Right lobe of liver (tissue), 6 donors: ENCODE results near the gene OR2F1. TPM values are rescaled to one million over a fixed set of nuclear protein-coding genes. Genes with fewer than 3 reads are reported as not detected.

ENCODE experiments used
- ATAC-seq, 4 donors: fragments of 200-7000 bp; cut with Tn5 transposase; one replicate each; pipeline ENCODE4 v1.9.1; 2020; ENCODE audit warnings: mild to moderate bottlenecking in 4 of 4, moderate library complexity in 4 of 4
- DNase-seq, 3 donors: peaks; one replicate each; pipeline ENCODE4 v3.0.0-alpha.2; 2020
- H3K27ac ChIP-seq, 3 donors: fragments of 200-600 bp; one replicate each; pipeline ENCODE4 v1.8.0; 2022
- H3K27me3 ChIP-seq, 2 donors: fragments of 200-600 bp; one replicate each; pipeline ENCODE4 v1.8.0; 2022
- H3K36me3 ChIP-seq, 4 donors: fragments of 200-600 bp; sonication (generic) in 1 of 4; one replicate each; pipeline versions ENCODE4 v1.5.1 to v1.8.0; 2017 to 2022; ENCODE audit warnings: control low read depth in 1 of 4
- H3K4me1 ChIP-seq, 4 donors: fragments of 200-600 bp; sonication (generic) in 1 of 4; one replicate each; pipeline versions ENCODE4 v1.5.1 to v1.8.0; 2017 to 2022; ENCODE audit warnings: control low read depth in 1 of 4
- H3K4me3 ChIP-seq, 3 donors: fragments of 200-600 bp; one replicate each; pipeline ENCODE4 v1.8.0; 2022
- H3K9me3 ChIP-seq, 4 donors: fragments of 200-600 bp; sonication (generic) in 1 of 4; one replicate each; pipeline versions ENCODE4 v1.5.1 to v1.8.0; 2017 to 2022; ENCODE audit warnings: control low read depth in 1 of 4
- POLR2A ChIP-seq: fragments of 450-650 bp; IDR thresholded peaks from one replicate; pipeline ENCODE4 v1.6.1; 2017; ENCODE audit warnings: antibody characterized with exemption, mild to moderate bottlenecking
- WGBS: methylation state at CpG from one replicate; pipeline ENCODE4 v1.1.6; 2018; ENCODE audit warnings: low coverage, low lambda C conversion rate; ENCODE audit not compliant: insufficient coverage; ENCODE audit errors: missing lambda C conversion rate; 5-methylcytosine and 5-hydroxymethylcytosine counted together
- intact Hi-C, 2 donors: fragments of 100-400 bp; cut with DNase I; formaldehyde crosslinking; loops; one replicate each; pipeline versions ENCODE4 v1.11.2 to v1.14.1; 2022
- total RNA-seq, 6 experiments: library from RNA; depleted of rRNA in 2 of 6; stranded (reverse); fragments of >200 nt in 2 of 6; fragmentation: NEBNext Ultra II Directional in 3 of 6; extraction: Animal tissue kit (Norgen Biotek cat#: 25700) in 3 of 6; gene quantifications; one replicate each; pipeline versions ENCODE4 v1.1.0 to v1.2.4, GENCODE V29; 2016 to 2023
- TF ChIP-seq, protein P1 (sequence below), 4 donors: fragments of 200-600 bp in 3 of 4; fragments of 450-650 bp in 1 of 4; IDR thresholded peaks; one replicate each; pipeline versions ENCODE4 v1.5.1 to v1.8.0; 2016 to 2022; ENCODE audit warnings: antibody characterized with exemption in 4 of 4, mild to moderate bottlenecking in 2 of 4
- donor health status: DM: no; HTN: yes; CAD: no.
- donor health status: DM: no; HTN: no; CAD: no.
- donor health status: DM: no; HTN: no; CAD: no.
- donor health status: DM: no; HTN: yes; CAD: no.
- donor health status: DM: no; HTN: yes; CAD: no.

OR2F1 gene
- total RNA-seq, 6 experiments from 2014 or later: not detected

- ATAC-seq (no peak), DNase-seq (no peak)
- H3K4me3 ChIP-seq: no peak overlapping the region
- no peaks in the 10 kb centered on the region for H3K27me3 ChIP-seq
- TF ChIP-seq POLR2A: no peak
- TF ChIP-seq, protein P1, sequence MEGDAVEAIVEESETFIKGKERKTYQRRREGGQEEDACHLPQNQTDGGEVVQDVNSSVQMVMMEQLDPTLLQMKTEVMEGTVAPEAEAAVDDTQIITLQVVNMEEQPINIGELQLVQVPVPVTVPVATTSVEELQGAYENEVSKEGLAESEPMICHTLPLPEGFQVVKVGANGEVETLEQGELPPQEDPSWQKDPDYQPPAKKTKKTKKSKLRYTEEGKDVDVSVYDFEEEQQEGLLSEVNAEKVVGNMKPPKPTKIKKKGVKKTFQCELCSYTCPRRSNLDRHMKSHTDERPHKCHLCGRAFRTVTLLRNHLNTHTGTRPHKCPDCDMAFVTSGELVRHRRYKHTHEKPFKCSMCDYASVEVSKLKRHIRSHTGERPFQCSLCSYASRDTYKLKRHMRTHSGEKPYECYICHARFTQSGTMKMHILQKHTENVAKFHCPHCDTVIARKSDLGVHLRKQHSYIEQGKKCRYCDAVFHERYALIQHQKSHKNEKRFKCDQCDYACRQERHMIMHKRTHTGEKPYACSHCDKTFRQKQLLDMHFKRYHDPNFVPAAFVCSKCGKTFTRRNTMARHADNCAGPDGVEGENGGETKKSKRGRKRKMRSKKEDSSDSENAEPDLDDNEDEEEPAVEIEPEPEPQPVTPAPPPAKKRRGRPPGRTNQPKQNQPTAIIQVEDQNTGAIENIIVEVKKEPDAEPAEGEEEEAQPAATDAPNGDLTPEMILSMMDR (IDR thresholded peaks at IDR 0.05): no peak
- H3K27ac ChIP-seq: no peak overlapping the region
- WGBS: 64% methylated on average over 1 of the region's 1 CpG
- H3K9me3 ChIP-seq: no peaks in the 10 kb centered on the region
- H3K4me1 ChIP-seq: no peaks in the 10 kb centered on the region
- no peaks in the 10 kb centered on the region for H3K36me3 ChIP-seq
- intact Hi-C loops: no loop called here
Observed at GRCh38 chr7:143924851-143925250, 29.8 kb upstream of the OR2F1 start.

GRCh38 chr7:143929224-143929920, 25.3 kb upstream of the OR2F1 start:
- H3K27me3 ChIP-seq: no peaks in the 10 kb centered on the region
- no peak overlapping the region for H3K27ac ChIP-seq
- intact Hi-C loops: no loop called here
- no peak for ATAC-seq
- WGBS: 82% methylated on average over 1 of the region's 1 CpG
- H3K36me3 ChIP-seq: no peaks in the 10 kb centered on the region
- no peaks in the 10 kb centered on the region for H3K9me3 ChIP-seq
- H3K4me1 ChIP-seq: no peaks in the 10 kb centered on the region
- H3K4me3 ChIP-seq: no peak overlapping the region
- no peak for DNase-seq
- no peak for TF ChIP-seq POLR2A
- TF ChIP-seq, protein P1 (IDR thresholded peaks at IDR 0.05): no peak

DNA sequence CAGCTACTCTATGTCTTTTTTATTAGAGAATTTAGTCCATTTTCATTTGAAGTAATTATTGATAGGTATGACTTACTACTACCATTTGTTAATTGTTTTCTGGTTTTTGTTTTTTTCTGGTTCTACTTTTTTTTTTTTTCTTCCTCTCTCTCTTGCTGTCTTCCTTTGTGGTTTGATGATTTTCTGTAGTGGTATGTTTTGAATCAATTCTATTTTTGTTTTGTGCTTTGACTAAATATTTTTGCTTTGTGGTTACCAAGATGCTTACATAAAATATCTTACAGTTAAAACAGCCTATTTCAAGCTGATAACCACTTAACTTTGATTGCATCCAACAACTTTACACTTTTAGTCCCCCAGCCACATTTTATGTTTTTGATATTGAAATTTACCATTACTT, 22.9 kb upstream of the OR2F1 start:
- TF ChIP-seq POLR2A: no peak
- TF ChIP-seq, protein P1 (IDR thresholded peaks at IDR 0.05): no peak
- no peak overlapping the region for H3K27ac ChIP-seq
- no peak for ATAC-seq
- no peaks in the 10 kb centered on the region for H3K36me3 ChIP-seq
- DNase-seq: no peak
- no peaks in the 10 kb centered on the region for H3K4me1 ChIP-seq
- no peak overlapping the region for H3K4me3 ChIP-seq
- no peaks in the 10 kb centered on the region for H3K9me3 ChIP-seq
- no peaks in the 10 kb centered on the region for H3K27me3 ChIP-seq
- intact Hi-C loops: no loop called here

GRCh38 chr7:143934526-143935325, 19.9 kb upstream of the OR2F1 start, which contains the start of gene OR2F2:
TSS of gene OR2F2 (plus strand) at chr7:143935233. CDS start at chr7:143935233, 0 bp downstream.
- no peak for DNase-seq

More at GRCh38 chr7:143934526-143935325, 19.9 kb upstream of the OR2F1 start, which contains the start of gene OR2F2:
- no peak for ATAC-seq
- 68% methylated on average over 3 of the region's 3 CpGs for WGBS
- H3K27ac ChIP-seq: no peak within 1 kb of the TSS
- no peaks in the 10 kb centered on the region for H3K9me3 ChIP-seq
- H3K36me3 ChIP-seq: no peaks in the 10 kb centered on the region
- TF ChIP-seq, protein P1 (IDR thresholded peaks at IDR 0.05): no peak
- TF ChIP-seq POLR2A: no peak
- no peak within 1 kb of the TSS for H3K4me3 ChIP-seq
- intact Hi-C loops: no loop called here
- H3K4me1 ChIP-seq: no peaks in the 10 kb centered on the region
- no peaks in the 10 kb centered on the region for H3K27me3 ChIP-seq
